Type B pancreatic cell (in vitro differentiated cells): ENCODE results near the gene ERN2. TPM values are rescaled to one million over a fixed set of nuclear protein-coding genes. Genes with fewer than 3 reads are reported as not detected.
"Not testable (repeated sequence)": the region's sequence is repeated elsewhere in the genome, so short reads cannot be mapped to it uniquely, and the experiment has no call there.

Experiments used
- DNase-seq: peaks from one replicate; pipeline ENCODE4 v3.0.0; 2021; ENCODE audit warnings: mixed read lengths; ENCODE audit not compliant: unreplicated experiment; ENCODE audit errors: extremely low spot score
- H3K27ac Mint-ChIP-seq: 2 replicates; pipeline ENCODE4 v1.8.0; 2021; ENCODE audit warnings: mild to moderate bottlenecking, mixed read lengths
- H3K27me3 Mint-ChIP-seq: 2 replicates; pipeline ENCODE4 v1.8.0; 2021; ENCODE audit warnings: mixed read lengths
- H3K36me3 Mint-ChIP-seq: 2 replicates; pipeline ENCODE4 v1.8.0; 2021; ENCODE audit warnings: mixed read lengths
- H3K4me1 Mint-ChIP-seq: one replicate; pipeline ENCODE4 v1.8.0; 2021; ENCODE audit warnings: mixed read lengths; ENCODE audit not compliant: unreplicated experiment
- H3K4me3 Mint-ChIP-seq: 2 replicates; pipeline ENCODE4 v1.8.0; 2021; ENCODE audit warnings: mild to moderate bottlenecking, mixed read lengths
- H3K9me3 Mint-ChIP-seq: 2 replicates; pipeline ENCODE4 v1.8.0; 2021; ENCODE audit warnings: mixed read lengths
- CTCF ChIP-seq: fragments of 200-600 bp; sonication (generic); conservative IDR thresholded peaks from 2 replicates; pipeline ENCODE4 v1.5.0; 2021; ENCODE audit warnings: antibody characterized with exemption, mild to moderate bottlenecking
- total RNA-seq: library from RNA; stranded (reverse); gene quantifications from 2 replicates; pipeline ENCODE4 v1.2.1, GENCODE V29; 2021; ENCODE audit warnings: low replicate concordance

The ERN2 gene
- total RNA-seq, 1 donor from 2014 or later: 3.1 TPM

- Mint-ChIP-seq H3K4me3 (no peak overlapping the region), H3K9me3 (no peaks in the 10 kb centered on the region), H3K4me1 (no peaks in the 10 kb centered on the region), H3K27ac (no peak overlapping the region), H3K27me3 (peaks cover 64% of the 10 kb centered on the region), H3K36me3 (no peaks in the 10 kb centered on the region)
- peak; percentile 27 for DNase-seq
- no peak for TF ChIP-seq CTCF
Observed at GRCh38 chr16:23753908-23754593, 41.0 kb upstream of the ERN2 start.

- peaks cover 53% of the 10 kb centered on the region for H3K27me3 Mint-ChIP-seq
- DNase-seq: peak; percentile 10
- H3K9me3 Mint-ChIP-seq, H3K4me3 Mint-ChIP-seq, H3K27ac Mint-ChIP-seq, H3K4me1 Mint-ChIP-seq, H3K36me3 Mint-ChIP-seq: not testable (repeated sequence)
Observed at GRCh38 chr16:23751053-23751452, 38.0 kb upstream of the ERN2 start.

- Mint-ChIP-seq H3K27me3 (peaks cover 51% of the 10 kb centered on the region), H3K4me1 (no peaks in the 10 kb centered on the region)
Observed at GRCh38 chr16:23748630-23749029, 35.6 kb upstream of the ERN2 start.

GRCh38 chr16:23745263-23745662 is 32.2 kb upstream of the ERN2 start:
- H3K36me3 Mint-ChIP-seq: no peaks in the 10 kb centered on the region
- no peaks in the 10 kb centered on the region for H3K4me1 Mint-ChIP-seq
- TF ChIP-seq CTCF: no peak
- DNase-seq: no peak
- H3K9me3 Mint-ChIP-seq: no peaks in the 10 kb centered on the region
- H3K27me3 Mint-ChIP-seq: peaks cover 50% of the 10 kb centered on the region
- H3K27ac Mint-ChIP-seq: no peak overlapping the region
- H3K4me3 Mint-ChIP-seq: no peak overlapping the region

More at GRCh38 chr16:23748630-23749029, 35.6 kb upstream of the ERN2 start:
- no peaks in the 10 kb centered on the region for H3K9me3 Mint-ChIP-seq
- H3K4me3 Mint-ChIP-seq: no peak overlapping the region
- DNase-seq: no peak
- no peaks in the 10 kb centered on the region for H3K36me3 Mint-ChIP-seq
- no peak for TF ChIP-seq CTCF
- H3K27ac Mint-ChIP-seq: no peak overlapping the region

- H3K4me1 Mint-ChIP-seq: no peaks in the 10 kb centered on the region
- H3K4me3 Mint-ChIP-seq: no peak overlapping the region
- no peak for DNase-seq
- H3K36me3 Mint-ChIP-seq: no peaks in the 10 kb centered on the region
- H3K27ac Mint-ChIP-seq: no peak overlapping the region
- H3K9me3 Mint-ChIP-seq: no peaks in the 10 kb centered on the region
- H3K27me3 Mint-ChIP-seq: peaks cover 51% of the 10 kb centered on the region
- no peak for TF ChIP-seq CTCF
Observed at GRCh38 chr16:23742766-23743165, 29.7 kb upstream of the ERN2 start.

GRCh38 chr16:23741675-23742303 is 28.8 kb upstream of the ERN2 start:
- Mint-ChIP-seq H3K4me3 (no peak overlapping the region), H3K9me3 (no peaks in the 10 kb centered on the region), H3K27me3 (peaks cover 46% of the 10 kb centered on the region), H3K36me3 (no peaks in the 10 kb centered on the region), H3K4me1 (no peaks in the 10 kb centered on the region), H3K27ac (no peak overlapping the region)
- TF ChIP-seq CTCF: no peak
- DNase-seq: no peak
